DLD1 (cell line): ENCODE results near the gene NOCT.
"Not testable (repeated sequence)": the region's sequence is repeated elsewhere in the genome, so short reads cannot be mapped to it uniquely, and the experiment has no call there.

Experiments
- in situ Hi-C: cut with HindIII; loops from 2 replicates; pipeline ENCODE4 v1.10.0; 2017; ENCODE audit warnings: low sequenced_read_pairs

NOCT gene

DNA sequence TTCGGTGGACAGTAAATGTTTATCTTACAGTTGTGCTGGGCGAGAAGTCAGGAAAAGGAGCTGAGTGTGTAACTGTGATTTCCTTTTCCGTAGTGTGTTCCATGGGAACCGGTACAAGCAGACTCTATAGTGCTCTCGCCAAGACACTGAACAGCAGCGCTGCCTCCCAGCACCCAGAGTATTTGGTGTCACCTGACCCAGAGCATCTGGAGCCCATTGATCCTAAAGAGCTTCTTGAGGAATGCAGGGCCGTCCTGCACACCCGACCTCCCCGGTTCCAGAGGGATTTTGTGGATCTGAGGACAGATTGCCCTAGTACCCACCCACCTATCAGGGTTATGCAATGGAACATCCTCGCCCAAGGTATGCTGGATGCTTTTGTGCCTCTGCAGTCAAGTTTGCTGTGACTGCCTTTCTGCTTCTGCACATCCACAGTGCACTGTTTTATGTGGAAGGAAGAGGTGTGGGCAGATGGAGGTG, 27.4 kb downstream of the NOCT start:
- in situ Hi-C loops: no loop called here

DNA sequence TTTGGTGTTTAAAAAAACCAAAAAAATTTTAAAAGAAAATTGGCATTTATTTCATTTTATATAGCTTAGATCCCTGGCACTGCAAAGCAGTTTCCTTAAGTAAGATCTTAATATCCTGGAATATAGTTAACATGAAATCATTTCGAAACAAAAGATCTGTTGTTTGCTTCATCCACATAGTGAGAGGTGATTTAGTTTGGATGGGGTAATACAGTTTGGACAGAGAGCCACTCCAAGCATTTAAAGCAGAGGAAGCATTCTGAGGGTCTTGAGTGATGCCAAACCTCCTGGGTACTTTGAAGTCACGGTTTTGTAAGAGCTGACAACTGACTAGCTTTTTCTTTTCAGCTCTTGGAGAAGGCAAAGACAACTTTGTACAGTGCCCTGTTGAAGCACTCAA, 28.7 kb downstream of the NOCT start:
- in situ Hi-C loops: no loop called here

DNA sequence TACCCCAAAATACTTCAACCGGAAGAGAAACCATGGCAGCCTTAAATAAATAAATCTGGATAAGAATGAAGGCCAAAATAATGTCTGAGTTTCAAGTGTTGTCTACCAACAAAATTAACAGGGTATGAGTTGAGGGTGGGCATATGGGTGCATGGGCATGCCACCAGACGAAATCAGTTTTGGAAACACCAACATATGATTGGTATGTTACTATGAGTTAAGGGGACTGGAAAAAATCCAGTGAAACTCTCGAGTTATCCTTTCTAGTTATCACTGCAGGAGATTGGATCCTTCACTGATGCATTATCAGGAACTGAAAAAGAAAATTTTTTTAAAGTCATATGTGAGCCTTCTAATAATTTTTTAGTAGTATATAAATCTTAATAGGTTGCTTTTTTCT, 32.4 kb downstream of the NOCT start:
- in situ Hi-C loops: no loop called here

DNA sequence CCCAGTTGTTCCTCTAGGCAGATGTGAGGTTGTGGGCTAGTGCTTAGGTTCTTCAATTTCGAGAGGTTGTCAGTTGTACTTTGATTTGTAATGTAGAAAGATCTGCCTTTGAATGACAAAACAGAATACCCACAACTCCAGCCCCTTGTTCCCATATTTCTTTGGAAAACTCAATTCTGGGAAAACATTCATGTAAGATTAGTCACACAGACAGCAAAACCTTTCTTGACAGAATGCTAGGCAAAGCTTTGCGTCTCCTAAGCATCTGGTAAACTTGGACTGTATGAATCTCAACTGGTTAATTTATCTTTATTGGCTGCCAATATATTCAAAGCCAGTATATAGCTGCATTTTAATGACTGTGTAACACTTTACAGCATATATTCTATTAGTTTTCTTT, 34.9 kb downstream of the NOCT start:
- in situ Hi-C loops: no loop called here

DNA sequence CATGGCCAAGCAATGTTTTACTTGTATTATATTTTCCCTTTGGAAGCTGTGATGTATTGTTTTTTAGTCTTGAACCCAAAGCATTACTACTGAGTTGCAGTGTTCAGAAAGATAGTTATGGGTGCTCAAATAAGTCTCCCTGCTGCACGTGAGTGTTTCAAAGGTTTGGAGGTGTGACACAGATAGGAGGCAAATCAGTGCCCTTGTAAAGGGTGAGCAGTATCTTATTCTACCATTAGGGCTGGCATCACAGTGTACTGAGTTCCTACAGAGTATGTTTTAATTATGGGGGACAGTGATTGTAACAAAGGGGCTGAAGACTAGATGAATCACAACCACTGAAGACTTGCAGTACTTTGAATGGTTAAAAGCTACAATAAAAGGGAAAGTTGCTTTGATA, 38.3 kb downstream of the NOCT start:
- in situ Hi-C loops: no loop called here

DNA sequence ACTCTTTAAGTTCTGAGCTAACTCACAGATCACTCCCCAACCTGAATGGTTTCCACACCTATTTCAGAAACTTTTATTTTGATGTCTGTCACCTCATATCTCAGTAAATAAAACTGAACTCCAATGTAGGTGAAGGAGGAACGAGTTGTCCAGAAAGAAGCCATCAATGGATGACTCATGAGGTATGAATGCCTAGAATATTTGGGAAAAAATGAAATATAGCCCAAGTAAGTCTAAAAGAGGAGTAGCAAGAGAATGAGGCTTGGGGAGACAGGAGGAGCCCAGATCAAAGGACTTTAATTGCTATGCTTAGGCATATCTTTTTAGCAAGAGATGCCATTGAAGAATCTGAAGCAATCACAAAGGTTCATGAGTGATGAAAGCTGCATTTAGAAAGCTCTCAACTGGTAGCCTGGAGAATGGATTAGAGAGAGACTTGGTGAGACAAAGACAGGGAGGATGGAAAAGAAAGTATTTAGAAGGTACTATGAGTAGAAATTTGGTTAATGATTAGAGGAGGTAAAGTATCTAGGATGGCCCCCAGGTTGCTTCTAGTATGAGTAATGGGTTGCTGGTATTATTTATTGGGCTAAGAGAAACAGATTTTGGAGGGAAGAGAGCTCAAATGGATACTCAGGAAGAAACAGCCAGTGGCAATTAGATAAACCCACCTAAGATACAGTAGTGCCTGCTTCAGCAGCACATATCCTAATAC, 39.4 kb downstream of the NOCT start:
- in situ Hi-C loops: no loop called here

DNA sequence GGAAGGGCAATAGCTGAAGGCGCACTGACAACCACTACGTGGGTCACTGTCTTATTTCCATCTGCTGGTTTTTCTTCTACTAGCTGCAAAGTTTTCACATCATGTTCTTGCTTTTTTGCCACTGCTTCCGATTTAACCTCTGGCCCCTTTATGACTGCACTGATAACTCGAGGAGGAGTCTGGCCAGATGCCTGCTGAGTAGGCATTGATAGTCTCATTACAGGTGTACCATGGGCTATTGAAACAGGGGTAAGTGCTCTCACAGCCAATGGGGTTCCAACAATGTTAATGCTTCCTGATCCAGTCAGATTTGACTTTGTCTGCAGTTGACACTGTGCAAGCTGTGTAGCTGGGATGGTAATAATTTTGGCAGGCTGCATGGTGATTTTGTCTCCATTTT, 43.4 kb downstream of the NOCT start:
- in situ Hi-C loops: not testable (repeated sequence)

DNA sequence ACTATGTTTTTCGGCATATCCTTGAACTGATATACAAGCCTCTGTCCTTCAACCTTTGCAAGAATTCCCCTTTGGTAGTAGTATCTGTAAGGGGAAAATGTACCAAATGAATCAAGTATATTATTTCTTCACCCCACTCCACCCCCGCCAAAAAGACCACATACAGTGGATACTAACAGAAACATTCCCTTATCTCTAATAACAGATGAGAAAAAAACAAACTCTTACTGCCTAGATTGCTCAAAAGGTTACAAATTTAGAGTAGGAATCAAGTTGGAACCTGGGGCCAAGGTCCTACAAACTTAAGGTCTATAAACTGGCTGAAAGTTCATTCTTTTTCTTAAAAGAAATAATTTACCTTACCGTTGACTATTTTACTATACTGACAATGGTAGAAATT, 45.0 kb downstream of the NOCT start:
- in situ Hi-C loops: no loop called here

DNA sequence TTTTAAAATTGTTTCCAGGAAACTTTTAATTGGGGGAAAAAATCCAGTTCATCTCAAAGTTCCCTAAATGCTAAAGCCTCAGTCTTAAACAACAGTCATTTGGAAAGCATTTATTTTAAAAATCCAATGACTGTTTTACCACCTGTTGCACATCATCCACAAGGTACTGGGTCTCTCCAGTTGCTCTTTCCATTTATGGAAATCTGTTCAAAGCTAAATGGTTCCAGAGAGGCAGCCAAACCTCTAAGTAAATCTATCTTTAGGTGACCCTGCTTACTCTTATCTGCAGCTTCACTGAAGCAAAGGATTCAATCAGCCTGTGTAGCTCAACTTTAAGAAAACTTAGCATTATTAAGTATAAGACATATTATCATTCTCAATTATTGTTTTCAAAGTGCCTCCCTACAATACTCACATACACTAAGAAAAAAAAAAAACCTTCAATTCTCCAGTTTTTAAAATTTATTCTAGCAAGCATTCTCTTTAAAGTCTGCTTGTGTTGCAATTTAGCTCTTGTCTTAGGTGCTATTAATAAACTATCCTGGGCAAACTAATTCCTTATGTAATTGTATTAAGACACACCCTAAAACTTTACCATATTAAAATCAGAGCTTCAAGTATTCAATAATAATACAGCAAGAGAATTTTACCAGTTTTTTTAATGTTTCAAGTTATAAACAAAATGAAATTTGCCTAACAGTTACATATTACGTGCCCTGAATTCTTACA, 60.6 kb downstream of the NOCT start:
- in situ Hi-C loops: no loop called here

DNA sequence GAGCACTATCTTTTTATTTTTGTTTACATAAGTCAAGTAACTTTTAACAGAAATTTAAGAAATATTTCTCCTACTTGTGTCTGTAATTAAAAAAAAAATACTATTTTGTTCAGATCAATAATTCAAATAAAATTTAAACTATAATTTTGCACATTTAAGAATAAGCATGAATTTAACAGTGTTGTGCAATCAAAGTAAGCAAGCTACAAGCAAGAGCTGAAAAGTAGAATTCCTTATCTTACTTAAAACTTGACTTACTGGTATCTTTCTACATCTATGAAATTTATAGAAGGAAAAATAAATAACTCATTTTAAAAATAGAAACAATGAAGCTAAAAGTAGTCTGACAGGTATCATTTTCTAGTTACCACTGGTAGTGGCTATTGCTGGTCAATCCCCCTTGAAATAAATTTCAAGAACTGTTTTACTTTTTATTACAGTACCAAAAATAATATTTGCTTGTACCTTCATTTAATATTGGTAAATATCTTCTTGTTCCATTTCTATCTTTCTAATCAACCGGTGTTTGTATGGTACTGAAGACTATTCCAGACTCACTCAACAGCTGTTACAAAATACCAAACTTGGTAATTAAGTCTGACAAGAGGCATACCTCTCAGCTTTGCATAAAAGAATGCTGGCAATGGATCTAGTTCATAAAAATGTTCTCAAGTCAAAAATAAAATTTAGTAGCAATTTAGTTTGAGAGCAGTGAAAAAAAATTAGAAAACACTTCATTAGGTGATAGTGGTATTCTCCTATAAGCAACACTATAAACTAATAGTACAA, 62.2 kb downstream of the NOCT start:
- in situ Hi-C loops: no loop called here

DNA sequence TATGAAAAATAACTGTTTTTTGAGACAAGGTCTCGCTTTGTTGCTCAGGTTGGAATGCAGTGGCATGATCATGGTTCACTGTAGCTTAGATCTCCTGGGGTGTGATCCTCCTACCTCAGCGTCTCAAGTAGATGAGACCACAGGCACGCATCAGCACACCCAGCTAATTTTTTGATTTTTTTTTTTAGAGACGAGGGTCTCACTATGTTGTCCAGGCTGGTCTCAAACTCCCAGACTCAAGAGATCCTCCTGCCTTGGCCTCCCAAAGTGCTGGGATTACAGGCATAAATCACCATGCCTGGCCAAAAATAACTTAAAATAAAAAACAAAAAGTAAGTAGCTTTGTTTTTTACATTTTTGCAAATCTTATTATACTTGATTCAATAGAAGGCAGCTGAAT, 63.3 kb downstream of the NOCT start:
- in situ Hi-C loops: no loop called here

DNA sequence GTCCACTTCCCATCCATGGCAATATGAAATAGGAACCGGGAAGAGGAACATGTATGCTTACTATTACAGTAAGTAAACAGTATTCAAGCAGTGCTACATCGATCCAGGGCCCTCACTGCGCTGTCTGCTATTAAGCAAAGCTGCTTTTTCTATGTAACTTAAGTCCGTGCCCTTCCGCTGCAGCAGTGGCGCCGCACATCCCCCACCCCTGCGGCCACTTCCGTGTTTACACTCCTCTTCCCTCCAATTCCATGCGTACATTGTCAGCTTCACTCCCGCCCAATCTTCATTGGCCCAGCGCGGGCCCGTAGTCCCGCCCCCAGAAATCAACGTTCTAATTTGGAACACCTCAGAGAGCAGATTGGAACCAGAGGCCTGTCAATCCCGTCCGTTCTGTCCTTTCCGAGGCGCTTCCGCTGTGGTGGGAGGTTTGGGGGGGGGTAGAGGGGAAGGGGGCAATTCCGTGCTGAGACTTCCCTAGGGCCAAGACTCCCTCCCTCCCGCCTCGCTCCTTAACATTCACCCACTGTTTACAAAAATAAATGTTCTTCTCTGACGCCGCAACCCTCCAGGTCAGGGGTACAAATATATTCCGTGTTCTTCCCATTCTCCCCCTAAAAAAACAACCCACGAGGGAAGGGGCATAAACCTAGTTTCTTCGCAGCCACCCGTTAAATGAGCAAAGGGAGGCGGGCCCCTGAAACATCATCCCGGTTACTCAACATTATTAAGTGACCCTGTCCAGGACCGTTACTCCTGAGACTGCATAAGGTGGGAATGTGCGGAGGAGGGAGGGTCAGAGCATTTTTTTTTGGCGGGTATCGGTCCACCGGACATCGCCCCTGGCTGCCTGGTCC, 67.4 kb downstream of the NOCT start:
- in situ Hi-C loops: no loop called here

DNA sequence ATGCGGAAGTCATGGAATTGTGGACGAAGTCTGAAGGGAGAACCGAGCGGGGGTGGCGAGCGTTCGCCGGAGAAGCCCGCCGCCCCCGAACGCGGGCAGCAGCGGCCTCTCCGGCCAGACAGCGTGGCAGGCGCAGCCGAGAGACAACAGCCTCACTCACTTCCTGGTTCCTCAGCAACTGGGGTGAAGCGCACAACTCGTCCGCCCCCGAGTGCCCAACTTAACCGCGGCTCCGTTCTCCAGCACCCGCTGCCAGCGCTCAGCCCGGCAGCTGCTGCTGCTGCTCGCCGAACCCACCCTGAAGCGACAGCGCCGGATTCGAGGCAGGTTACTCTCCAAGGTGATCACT, 68.0 kb downstream of the NOCT start:
- in situ Hi-C loops: no loop called here

DNA sequence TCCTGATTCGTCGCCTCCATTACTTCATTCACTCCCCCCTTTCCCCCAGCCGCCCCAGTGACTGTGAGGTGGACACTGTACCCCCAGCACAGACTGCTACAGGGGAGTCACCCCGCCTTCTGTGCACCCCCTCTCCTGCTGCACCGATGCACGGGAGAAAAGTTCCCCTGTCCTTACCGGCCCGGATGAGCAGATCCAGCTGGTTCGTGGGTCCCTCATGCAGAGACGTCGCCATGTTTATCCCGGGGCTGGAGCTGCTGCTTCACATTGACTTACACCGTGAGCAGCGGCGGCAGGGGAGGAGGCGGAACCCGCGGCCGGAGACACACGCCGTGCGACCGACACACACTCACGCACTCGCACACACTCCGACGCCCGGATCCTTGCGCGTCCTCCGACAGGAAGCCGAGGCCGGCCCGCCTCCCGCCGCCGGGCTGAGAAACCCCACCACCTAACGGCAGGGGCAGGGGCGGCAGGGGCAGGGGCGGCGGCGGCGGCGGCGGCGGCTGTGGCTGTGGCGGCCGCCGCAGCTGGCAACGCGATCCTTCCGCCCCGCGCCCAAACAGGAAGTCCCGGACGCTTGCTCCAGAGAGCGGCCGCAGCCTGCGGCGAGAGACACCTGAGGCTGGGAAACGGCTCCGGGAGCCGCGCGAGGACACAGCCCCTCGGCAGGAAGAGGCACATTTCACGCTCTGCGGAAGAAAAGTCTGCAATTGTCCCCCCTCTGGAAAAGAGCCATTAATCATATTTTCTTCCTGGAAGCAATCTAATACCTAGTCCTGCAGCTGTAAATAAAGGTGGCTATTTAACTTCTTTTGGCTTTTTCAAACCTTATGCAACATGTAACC, 68.6 kb downstream of the NOCT start:
- in situ Hi-C loops: no loop called here

DNA sequence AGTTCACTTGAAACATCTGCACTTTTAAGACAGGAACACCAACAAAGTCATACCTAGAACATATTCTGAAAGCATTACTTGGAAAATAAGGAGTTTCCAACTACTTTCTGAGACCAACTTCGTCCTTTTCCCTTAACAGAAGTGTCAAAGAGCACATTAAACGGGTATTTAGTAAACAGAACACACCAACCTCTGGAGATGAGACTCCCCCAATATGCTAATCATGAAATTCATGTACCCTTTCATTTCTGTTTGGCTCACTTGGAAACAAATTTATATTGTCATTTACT, 69.2 kb downstream of the NOCT start:
- in situ Hi-C loops: no loop called here

DNA sequence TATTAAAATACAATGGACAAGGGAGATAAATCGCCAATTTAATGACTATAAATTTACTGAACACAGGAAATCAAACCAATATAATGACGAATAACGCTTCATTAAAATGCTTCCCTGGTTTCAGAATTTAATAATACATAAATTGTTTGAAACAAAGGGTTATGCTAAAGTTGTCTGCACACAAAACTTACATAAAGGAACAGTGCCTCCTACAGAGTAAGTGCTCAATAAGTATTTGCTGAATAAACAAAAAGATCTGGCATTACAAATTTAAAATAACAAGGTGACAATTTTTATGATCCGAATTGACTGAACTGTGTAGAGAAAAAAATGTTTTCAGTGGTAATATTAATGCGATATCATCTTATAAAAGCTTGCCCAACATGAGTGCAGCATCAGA, 69.6 kb downstream of the NOCT start:
- in situ Hi-C loops: no loop called here

DNA sequence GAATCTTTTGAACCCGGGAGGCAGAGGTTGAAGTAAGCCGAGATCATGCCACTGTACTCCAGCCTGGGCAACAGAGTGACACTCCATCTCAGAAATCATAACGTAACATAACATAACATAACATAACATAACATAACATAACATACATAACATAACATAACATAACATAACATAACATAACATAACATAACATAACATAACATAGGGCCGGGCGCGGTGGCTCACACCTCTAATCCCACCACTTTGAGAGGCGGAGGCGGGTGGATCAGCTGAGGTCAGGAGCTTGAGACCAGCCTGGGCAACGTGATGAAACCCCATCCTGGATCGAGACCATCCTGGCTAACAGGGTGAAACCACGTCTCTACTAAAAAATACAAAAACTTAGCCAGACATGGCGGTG, 76.7 kb downstream of the NOCT start:
- in situ Hi-C loops: no loop called here
